Heart left ventricle (tissue), 16 donors: Measurements from ENCODE around the gene IDH2. TPM values are rescaled to one million over a fixed set of nuclear protein-coding genes. Genes with fewer than 3 reads are reported as not detected.
A peak's percentile ranks its signal among the peaks of the same experiment; 100 is the strongest.
"Not testable (repeated sequence)": the region's sequence is repeated elsewhere in the genome, so short reads cannot be mapped to it uniquely, and the experiment has no call there.

ENCODE experiments used
- ATAC-seq, 4 donors: fragments of 200-7000 bp; cut with Tn5 transposase; one replicate each; pipeline ENCODE4 v1.9.1; 2020 to 2022; ENCODE audit warnings: moderate library complexity in 4 of 4, mild to moderate bottlenecking in 3 of 4, moderate number of reproducible peaks in 1 of 4
- DNase-seq, 5 donors: peaks; one replicate each; pipeline ENCODE4 v3.0.0-alpha.2; 2020
- H3K27ac ChIP-seq, 12 donors: fragments of 200-600 bp; sonication (generic) in 4 of 12; one replicate each; pipeline versions ENCODE4 v1.5.0 to v1.8.0; 2016 to 2022; ENCODE audit warnings: mild to moderate bottlenecking in 2 of 12
- H3K27me3 ChIP-seq, 9 donors: fragments of 200-600 bp; sonication (generic) in 2 of 9; one replicate each; pipeline versions ENCODE4 v1.5.1 to v1.8.0; 2016 to 2022; ENCODE audit warnings: mild to moderate bottlenecking in 3 of 9
- H3K36me3 ChIP-seq, 9 donors: fragments of 200-600 bp; sonication (generic) in 2 of 9; one replicate each; pipeline versions ENCODE4 v1.5.0 to v1.8.0; 2018 to 2022; ENCODE audit warnings: mild to moderate bottlenecking in 2 of 9
- H3K4me1 ChIP-seq, 12 donors: fragments of 200-600 bp; sonication (generic) in 4 of 12; one replicate each; pipeline versions ENCODE4 v1.5.0 to v1.8.0; 2016 to 2022; ENCODE audit warnings: mild to moderate bottlenecking in 3 of 12
- H3K4me3 ChIP-seq, 12 donors: fragments of 200-600 bp; sonication (generic) in 4 of 12; one replicate each; pipeline versions ENCODE4 v1.5.0 to v1.8.0; 2017 to 2022; ENCODE audit warnings: mild to moderate bottlenecking in 9 of 12, moderate library complexity in 4 of 12
- H3K9me3 ChIP-seq, 12 donors: fragments of 200-600 bp; sonication (generic) in 4 of 12; one replicate each; pipeline versions ENCODE4 v1.5.0 to v1.8.0; 2016 to 2022; ENCODE audit warnings: mild to moderate bottlenecking in 1 of 12
- CTCF ChIP-seq, 12 donors: fragments of 200-600 bp; sonication (generic) in 4 of 12; IDR thresholded peaks; one replicate each; pipeline versions ENCODE4 v1.5.0 to v1.8.0; 2018 to 2022; ENCODE audit warnings: antibody characterized with exemption in 12 of 12, mild to moderate bottlenecking in 5 of 12
- POLR2A ChIP-seq, 2 donors: fragments of 450-650 bp; IDR thresholded peaks; one replicate each; pipeline ENCODE4 v1.6.1; 2017; ENCODE audit warnings: antibody characterized with exemption in 2 of 2, mild to moderate bottlenecking in 2 of 2, moderate library complexity in 2 of 2
- WGBS, 4 donors: extraction: QIAGEN DNeasy Blood & Tissue Kit in 2 of 4; methylation state at CpG; one replicate each; pipeline versions ENCODE4 v1.1.5 to v1.1.7; 2013 to 2018; 5-methylcytosine and 5-hydroxymethylcytosine counted together
- intact Hi-C, 10 donors: fragments of 100-400 bp; cut with DNase I; formaldehyde crosslinking; loops; one replicate each; pipeline versions ENCODE4 v1.11.1 to v1.14.2; 2022
- polyA plus RNA-seq, 2 donors: library from polyadenylated mRNA; stranded (reverse); fragments of 200-250 nt; gene quantifications; one replicate each; pipeline ENCODE4 v1.2.3, GENCODE V29; 2013
- total RNA-seq, 9 donors: library from RNA; depleted of rRNA in 2 of 9; stranded (reverse); fragments of >200 nt in 2 of 9; fragmentation: NEBNext Ultra II Directional in 3 of 9; extraction: Animal tissue kit (Norgen Biotek cat#: 25700) in 3 of 9; gene quantifications; one replicate each; pipeline versions ENCODE4 v1.1.0 to v1.2.4, GENCODE V29; 2016 to 2023
- donor health status: ischemic (EF 13 %, LVEDD 7.1; RV severe dilation, severe dysfunction).
- donor health status: healthy with polysubstance abuse.
- donor health status: DM: no; HTN: yes; CAD: no.
- donor health status: DM: no; HTN: no; CAD: no.
- donor health status: ischemic (EF 25% LVEDD 6.9; RV normal size, moderate dysfunction).
- donor health status: ischemic (EF 25% LVEDD 5.7; RV mildly dilated, moderate dysfunction).
- donor health status: healthy.
- donor health status: DM: yes; HTN: yes; CAD: no.
- donor health status: ischemic (EF 35%, LVEDD 5.7; RV mildly dilated, moderate dysfunction).
- donor health status: nonischemic (EF 11% LVEDD 7.7; RV severe dilation, severe dysfunction).
- donor health status: DM: yes; HTN: yes; CAD: no.
- donor health status: PGD.
- donor health status: ischemic (EF 29% LVEDD 5.4; RV normal size, mild dysfunction).
- donor health status: nonischemic (EF 23%, LVEDD 6.1; RV moderate dilation, normal function).

Gene IDH2
- total and polyA plus RNA-seq, 11 donors: 366 to 1,258 (median 729) TPM

- Histone ChIP-seq H3K4me1 (peaks cover 0 to 12% (median 4%) of the 10 kb centered on the region in 12 donors), H3K9me3 (no peaks in the 10 kb centered on the region), H3K4me3 (no peak overlapping the region), H3K36me3 (no peaks in the 10 kb centered on the region), H3K27me3 (no peaks in the 10 kb centered on the region), H3K27ac (no peak overlapping the region)
- WGBS, 4 donors: 53 to 68% (median 59%) methylated on average over 9 to 13 of the region's 13 CpGs
- DNase-seq (no peak), ATAC-seq (no peak)
- no peak for TF ChIP-seq POLR2A (IDR thresholded peaks at IDR 0.05)
- TF ChIP-seq CTCF (IDR thresholded peaks at IDR 0.05): no peak
- intact Hi-C loops: loop anchor here in 1 of 10 donors (10.0 kb wide), 1 partner anchor 143 kb away; no protein-coding TSS in a partner anchor
These were observed 39.4 kb upstream of the IDH2 start for GRCh38 chr15:90141646-90142045.

GRCh38 chr15:90139549-90139948 is 37.3 kb upstream of the IDH2 start:
- H3K27ac ChIP-seq: not testable (repeated sequence)
- intact Hi-C loops: loop anchor here in 1 of 10 donors (5.0 kb wide), 1 partner anchor 47 kb away; no protein-coding TSS in a partner anchor

GRCh38 chr15:90138071-90138833 is 36.0 kb upstream of the IDH2 start:
- intact Hi-C loops: loop anchor here in 1 of 10 donors (5.0 kb wide), 1 partner anchor 46 kb away; no protein-coding TSS in a partner anchor
- peak in 4 of 5 donors; percentile 26 to 72 (median 54) for DNase-seq

More at GRCh38 chr15:90139549-90139948, 37.3 kb upstream of the IDH2 start:
- H3K27me3 ChIP-seq, ATAC-seq, H3K9me3 ChIP-seq, H3K36me3 ChIP-seq, DNase-seq, H3K4me3 ChIP-seq: not testable (repeated sequence)
- peaks cover 0 to 12% (median 4%) of the 10 kb centered on the region in 12 donors for H3K4me1 ChIP-seq
- 80 to 96% (median 93%) methylated on average over 8 of the region's 8 CpGs for WGBS, 4 donors

GRCh38 chr15:90132437-90132836 is 30.2 kb upstream of the IDH2 start:
- H3K36me3 ChIP-seq: no peaks in the 10 kb centered on the region
- H3K27ac ChIP-seq: no peak overlapping the region
- WGBS, 4 donors: 89 to 93% (median 90%) methylated on average over 5 of the region's 5 CpGs
- no peak for TF ChIP-seq POLR2A (IDR thresholded peaks at IDR 0.05)
- TF ChIP-seq CTCF (IDR thresholded peaks at IDR 0.05): no peak
- peaks cover 0 to 3% (median 0%) of the 10 kb centered on the region in 12 donors for H3K4me1 ChIP-seq
- no peaks in the 10 kb centered on the region for H3K9me3 ChIP-seq
- no peaks in the 10 kb centered on the region for H3K27me3 ChIP-seq
- ATAC-seq: no peak
- DNase-seq: no peak
- intact Hi-C loops: no loop called here
- no peak overlapping the region for H3K4me3 ChIP-seq

More at GRCh38 chr15:90138071-90138833, 36.0 kb upstream of the IDH2 start:
- no peaks in the 10 kb centered on the region for H3K9me3 ChIP-seq
- H3K27ac ChIP-seq: peak overlapping the region in 7 of 12 donors; percentile 0 to 43 (median 20)
- no peak overlapping the region for H3K4me3 ChIP-seq
- no peaks in the 10 kb centered on the region for H3K27me3 ChIP-seq
- WGBS, 4 donors: 80 to 90% (median 83%) methylated on average over 10 to 11 of the region's 11 CpGs
- ATAC-seq: peak; percentile 65 to 89 (median 84)
- H3K36me3 ChIP-seq: no peaks in the 10 kb centered on the region
- peaks cover 0 to 9% (median 2%) of the 10 kb centered on the region in 12 donors for H3K4me1 ChIP-seq
- TF ChIP-seq POLR2A (IDR thresholded peaks at IDR 0.05) (no peak), CTCF (IDR thresholded peaks at IDR 0.05) (no peak)
